GM18526 (cell line): ENCODE measurements around the gene PRKAR1B.

Experiments
- POLR2A ChIP-seq: IDR thresholded peaks from 3 replicates; pipeline ENCODE4 v1.6.1; 2011; ENCODE audit not compliant: insufficient read length; ENCODE audit errors: extremely low read depth

The PRKAR1B gene

DNA sequence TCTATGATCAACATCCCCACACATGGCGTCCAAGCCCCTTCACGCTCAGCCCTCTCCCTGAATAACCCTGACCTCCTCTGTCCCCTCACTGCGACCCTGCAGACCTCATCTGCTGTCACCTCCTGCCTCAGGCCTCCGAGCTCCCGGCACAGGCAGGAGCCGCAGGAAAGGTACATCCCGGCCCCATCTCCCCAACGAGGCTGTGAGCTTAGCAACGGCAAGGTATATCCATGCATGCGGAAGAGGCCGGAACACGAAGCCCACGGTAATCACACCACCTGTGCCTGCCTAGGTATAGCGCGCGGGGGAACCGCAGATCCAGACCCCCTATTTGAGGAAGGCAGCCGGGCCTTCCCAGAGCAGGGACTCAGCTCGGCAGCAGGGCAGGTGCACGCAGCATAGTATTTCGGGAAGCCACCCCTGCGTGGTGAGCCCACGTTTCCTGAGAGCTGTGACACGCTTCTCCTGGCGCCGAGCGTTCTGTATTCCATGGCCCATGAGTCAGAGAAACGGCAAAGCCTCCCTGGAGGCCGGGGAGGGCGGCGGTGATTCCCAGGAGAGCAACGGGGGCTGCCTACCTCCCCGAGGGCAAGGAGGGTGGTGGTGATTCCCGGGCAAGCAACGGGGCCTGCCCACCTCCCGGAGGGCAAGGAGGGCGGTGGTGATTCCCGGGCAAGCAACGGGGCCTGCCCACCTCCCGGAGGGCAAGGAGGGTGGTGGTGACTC lies 50.7 kb downstream of the PRKAR1B start:
- no peak for TF ChIP-seq POLR2A

DNA sequence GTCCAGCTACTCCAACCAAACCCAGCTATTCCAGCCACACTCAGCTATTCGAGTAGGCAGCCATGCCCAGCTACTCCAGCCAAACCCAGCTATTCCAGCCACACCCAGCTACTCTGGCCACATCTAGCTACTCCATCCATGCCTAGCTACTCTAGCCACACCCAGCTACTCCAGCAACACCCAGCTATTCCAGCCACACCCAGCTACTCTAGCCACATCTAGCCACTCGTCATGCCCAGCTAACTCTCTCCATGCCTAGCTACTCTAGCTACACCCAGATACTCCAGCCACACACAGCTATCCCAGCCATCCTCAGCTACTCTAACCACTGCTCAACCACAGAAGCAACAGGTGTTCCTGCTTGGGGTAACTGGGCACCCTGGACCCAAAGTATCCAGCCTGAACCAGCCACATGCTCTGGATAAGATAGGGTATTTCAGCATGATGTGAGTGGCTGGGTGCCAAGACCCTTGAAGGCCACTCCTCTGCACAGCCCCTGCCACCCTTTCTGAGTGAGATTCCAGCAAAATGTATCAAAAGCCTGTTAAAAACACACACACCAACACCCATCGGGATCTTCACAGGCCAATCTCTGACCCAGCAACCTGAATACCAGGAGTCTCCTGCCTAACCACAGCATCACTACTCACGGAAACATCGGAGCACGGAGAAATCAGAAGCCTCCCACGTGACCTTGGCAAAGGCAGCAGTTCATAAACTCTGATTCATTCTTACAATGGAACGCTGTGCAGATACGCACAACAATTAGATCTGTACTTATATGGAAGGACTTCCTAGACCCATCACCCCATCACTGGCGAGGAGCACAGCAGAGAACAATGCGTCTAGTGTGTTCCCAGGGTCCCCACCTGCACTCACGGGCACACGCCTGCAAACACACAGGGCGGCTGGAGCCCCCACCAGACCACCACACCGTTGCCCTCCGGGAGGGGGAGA lies 52.3 kb downstream of the PRKAR1B start:
- no peak for TF ChIP-seq POLR2A

DNA sequence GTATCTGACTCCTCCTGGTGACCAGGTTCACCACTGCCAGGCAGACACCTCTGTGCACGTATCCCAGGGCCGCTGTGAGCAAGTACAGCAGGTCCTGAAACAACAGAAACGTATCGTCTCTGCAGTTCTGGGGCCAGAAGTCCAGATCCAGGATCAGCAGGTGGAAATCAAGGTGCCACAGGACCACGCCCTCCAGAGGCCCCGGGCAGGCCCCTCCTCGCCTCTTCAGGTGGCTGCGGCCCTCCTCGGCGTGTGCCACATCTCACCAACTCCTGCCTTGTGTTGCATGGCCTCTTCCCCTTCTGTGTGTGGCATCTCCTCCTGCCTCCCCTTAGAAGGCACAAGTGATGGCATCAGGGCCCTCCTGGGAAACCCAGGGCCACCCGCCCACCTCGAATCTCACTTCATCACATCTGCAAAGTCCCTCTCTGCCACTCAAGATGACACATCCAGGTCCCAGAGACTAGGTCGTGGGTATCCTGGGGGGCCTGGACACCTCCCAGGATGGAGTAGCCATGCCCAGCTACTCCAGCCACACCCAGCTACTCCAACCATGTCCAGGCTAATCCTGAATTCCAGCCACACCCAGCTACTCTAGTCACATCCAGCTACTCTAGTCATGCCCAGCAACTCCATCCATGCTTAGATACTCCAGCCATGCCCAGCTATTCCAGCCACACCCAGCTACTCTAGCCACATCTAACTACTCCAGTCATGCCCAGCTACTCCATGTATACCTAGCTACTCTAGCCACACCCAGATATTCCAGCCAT lies 53.2 kb downstream of the PRKAR1B start:
- no peak for TF ChIP-seq POLR2A

DNA sequence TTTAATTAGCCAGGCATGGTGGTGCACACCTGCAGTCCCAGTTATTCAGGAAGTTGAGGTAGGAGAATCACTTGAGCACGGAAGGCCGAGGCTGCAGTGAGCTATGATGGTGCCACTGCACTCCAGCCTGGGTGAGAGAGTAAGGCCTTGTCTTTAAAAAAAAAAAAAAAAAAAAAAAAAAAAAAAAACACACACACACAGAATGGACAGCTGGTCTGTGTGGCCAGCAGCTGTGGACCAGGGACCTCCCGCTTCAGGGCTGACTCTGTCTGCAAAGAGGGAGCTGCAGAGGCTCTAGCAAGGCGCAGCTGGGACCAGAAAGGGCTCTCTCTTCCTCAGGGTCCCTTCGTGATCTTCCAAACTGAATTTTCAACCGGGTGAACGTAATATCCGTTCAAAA lies 54.2 kb downstream of the PRKAR1B start:
- TF ChIP-seq POLR2A = no peak

DNA sequence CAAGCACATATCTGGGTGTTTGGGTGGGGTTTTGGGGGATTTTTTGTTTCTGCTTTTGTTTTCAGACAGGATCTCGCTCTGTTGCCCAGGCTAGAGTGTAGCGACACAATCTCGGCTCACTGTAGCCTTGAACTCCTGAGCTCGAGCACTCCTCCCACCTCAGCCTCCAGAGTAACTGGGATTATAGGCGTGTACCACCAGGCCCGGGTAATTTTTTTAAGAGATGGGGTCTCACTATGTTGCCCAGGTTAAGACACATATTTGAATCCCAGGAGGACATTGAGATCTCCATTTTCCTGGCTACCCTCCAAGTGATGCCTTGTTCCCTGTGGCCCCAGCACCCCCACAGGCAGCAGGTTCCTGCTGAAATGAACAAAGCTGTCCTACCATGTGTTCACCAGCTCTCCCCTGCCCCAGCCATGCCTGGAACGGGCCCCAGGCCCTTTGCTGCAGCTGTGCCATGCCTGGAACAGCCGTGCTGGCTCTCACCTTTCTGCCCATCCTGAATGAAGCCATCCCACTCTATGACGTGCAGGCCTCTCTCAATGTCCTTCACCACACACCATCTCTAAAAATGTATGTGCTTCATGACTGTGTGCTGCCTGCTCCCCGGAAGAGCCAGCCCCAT lies 55.6 kb downstream of the PRKAR1B start:
- TF ChIP-seq POLR2A = no peak

DNA sequence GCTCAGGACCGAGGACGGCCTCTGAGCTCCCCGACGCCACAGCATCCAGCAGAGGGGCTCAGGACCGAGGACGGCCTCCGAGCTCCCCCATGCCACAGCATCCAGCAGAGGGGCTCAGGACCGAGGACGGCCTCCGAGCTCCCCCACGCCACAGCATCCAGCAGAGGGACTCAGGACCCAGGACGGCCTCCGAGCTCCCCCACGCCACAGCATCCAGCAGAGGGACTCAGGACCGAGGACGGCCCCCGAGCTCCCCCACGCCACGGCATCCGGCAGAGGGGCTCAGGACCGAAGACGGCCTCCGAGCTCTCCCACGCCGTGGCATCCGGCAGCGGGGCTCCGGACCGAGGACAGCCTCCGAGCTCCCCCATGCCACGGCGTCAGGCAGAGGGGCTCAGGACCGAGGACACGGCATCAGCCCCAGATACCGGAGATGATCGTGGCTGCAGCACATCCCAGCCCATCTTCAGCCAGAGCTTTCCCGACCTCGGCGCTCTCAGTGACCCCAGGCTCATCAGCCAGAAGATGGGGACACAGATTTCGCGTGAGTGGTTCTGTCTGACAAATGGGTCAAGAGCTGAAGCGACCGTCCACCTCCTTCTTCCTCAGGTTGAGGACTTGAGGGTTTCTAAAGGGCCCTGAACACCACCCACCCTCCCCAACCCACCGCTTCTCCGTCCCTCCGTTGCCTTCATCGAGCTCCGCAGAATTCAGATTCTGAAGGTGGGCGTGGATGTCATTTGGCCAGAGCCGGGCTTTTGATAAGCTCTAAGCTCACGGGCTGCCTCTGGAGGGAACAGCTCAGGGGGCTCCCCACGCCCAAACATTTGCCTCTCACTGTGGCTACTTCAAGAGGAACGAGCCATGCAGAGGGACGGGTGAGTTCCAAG lies 56.3 kb downstream of the PRKAR1B start:
- no peak for TF ChIP-seq POLR2A

DNA sequence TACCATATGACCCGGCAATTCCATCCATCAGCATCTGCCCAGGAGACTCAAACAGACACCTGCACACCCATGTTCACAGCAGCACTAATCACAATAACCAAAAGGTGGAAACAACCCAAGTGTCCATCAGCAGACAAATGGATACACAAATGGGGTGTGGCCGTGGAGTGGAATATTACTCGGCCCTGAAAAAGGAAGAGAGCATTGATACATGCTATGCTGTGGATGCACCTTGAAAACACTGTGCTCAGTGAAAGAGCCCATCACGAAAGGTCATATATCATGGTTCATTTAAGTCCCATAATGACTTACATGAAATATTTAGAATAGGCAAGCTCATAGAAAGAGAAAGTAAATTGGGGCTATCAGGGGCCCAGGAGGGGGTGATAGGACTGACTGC lies 58.1 kb downstream of the PRKAR1B start:
- no peak for TF ChIP-seq POLR2A

DNA sequence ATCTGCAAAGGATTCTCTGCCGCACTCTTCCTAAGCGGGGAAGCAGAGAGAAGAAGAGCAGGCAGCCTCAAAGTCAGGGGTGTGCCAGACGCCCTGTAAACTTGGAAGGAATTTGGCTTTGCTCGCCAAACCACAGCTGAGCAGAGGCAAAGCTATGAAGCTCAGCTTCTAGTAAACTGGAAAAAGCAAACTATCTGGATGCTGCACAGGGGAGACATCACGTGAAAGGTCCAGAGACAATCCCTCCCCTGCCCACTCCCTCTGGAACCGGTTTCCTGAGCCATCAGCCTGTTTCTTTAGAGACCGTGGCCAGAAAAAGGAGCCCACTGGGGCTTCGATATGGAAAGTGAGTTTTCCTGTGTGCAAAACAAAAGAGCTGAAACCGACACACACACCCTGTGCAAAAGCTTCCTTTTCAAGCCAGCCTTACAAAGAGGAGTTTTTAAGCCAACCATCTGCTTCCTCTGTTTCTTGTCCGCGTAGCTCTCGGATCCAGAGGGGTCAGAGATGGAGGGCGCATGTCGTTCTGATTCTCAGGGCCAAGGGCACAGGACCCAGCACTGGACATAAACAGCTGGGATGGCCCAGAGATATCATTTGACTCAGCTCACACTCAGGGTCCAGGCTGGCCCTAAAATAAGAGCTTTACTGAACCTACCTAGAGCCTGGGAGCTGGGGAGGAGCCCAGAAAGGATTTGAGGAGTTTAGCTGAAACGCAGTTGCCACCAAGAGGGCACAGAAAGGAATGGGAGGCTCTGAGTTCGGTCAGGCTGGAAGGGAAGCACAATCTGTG lies 58.7 kb downstream of the PRKAR1B start:
- no peak for TF ChIP-seq POLR2A

DNA sequence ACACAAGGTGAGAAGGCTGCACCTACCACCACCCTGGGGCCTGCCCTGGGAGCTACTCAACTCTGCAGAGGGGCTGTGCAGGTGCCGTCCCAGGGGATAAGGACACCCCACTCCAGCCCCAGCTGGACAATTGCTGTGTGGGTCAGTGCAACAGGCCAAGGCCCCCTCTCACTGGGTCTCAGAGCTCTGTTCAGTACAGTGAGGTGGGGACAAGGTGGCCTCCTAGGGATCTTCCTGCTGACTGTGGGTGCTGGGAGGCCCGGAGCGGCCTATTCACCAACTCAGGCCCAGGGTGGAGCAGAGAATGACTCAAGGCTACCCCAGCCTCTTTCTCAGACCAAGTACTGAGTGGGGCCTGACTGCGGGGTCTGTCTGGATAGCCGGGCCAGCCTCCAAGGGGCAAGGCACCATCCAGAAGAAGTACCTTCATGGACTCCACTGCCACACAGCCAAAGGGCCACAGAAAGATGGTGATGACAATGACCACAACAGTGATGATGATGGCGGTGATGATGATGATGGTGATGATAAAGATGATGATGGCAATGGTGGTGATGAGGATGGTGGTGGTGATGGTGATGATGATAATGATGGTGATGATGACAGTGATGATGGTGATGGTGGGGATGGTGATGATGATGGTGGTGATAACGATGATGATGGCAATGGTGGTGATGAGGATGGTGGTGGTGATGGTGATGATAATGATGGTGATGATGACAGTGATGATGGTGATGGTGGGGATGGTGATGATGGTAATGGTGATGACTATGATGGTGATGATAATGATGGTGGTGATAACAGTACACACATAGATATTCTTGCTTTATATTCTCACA lies 60.4 kb downstream of the PRKAR1B start:
- no peak for TF ChIP-seq POLR2A

DNA sequence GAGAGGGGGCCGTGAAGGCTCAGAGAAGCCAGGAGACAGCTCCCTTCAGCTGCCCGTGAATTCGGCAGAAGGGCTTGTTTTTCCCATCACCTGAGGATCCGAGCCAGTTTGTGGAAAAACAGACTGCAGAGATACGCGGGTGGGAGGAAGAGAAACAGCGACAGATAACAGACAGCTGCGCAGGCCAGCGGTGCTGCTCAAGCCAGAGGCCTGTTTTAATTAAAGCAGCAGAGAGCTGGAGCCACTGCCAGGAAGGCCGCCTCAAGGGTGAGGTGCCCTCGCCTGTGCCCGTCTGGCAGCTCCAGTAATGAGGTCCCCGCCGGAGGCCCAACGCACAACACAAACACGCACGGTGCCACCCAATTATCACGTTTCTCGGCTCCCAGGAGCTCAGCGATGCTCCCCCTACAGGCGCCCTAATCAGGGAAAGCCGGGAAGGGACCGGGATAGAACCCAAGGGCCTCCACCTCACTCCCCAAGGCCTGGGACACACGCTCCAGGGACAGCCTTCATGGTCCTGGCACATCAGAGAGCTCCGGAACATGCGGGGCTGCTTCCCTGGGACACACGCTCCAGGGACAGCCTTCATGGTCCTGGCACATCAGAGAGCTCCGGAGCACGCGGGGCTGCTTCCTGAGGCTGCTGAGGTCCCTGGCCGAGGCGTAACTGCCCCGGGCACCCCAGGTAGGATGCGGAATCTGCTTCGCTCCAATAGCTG lies 61.2 kb downstream of the PRKAR1B start:
- TF ChIP-seq POLR2A = no peak

DNA sequence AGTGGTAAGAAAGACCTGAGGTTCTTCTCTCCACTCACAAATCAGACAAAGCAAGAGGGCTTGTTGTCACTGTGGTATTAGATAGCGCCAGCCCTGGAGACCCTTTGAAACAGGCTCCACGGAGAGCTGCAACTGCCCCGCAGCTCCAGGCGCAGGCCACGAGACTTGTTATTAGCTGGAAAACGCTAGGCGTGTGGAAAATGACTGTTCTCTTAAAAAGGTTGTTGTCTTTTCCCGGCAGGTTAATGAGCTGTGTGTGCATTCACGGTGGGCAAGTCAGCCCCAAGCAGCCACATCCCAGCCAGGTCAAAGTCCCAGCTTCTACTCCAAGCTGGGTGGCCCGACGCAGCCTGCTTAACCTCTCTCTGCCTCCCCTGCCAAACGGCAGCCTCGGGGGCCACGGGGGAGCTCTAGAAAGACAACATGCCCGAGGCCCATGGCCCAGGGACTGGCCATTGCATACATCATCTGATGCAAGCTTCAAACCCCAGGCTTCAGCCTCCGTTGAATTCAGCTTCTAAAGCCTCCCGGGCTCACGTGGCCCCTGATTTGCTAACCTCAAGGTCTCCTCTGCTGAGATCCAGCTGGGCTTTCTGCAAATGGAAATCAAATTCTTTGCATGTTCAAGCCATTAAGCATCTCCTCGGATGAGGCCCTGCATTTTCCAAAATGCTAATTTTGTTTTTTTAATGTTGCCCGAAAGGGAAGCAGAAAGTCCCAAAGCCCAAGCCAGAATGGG lies 61.9 kb downstream of the PRKAR1B start:
- TF ChIP-seq POLR2A = no peak

DNA sequence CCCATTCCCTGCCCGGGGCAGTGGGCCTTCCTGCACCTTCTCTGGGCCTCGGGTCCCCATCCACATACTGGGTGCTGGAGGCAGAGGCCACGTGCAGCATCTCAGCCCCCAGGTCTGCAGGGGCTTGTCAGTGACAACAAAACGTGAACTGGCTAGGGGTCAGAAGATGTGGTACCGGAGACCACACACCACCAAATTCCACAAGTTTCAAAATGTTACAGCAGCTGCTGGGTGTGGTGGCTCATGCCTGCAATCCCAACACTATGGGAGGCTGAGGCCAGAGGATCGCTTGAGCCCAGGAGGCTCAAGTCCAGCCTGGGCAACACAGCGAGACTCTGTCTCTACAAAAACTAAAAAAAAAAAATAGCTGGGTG lies 62.7 kb downstream of the PRKAR1B start:
- no peak for TF ChIP-seq POLR2A
